Measurements from ENCODE around the gene EN1. TPM values are rescaled to one million over a fixed set of nuclear protein-coding genes. Genes with fewer than 3 reads are reported as not detected.

EN1 gene
- not detected for total RNA-seq (2021; ENCODE audit: unreplicated experiment)
- not detected in 2 replicates for polyA plus RNA-seq (2012)
- Bru-seq, nascent RNA = not detected
- BruChase-seq, experiment 1, labeled RNA remaining after a 6-hour chase = not detected
- BruChase-seq, experiment 2, labeled RNA remaining after a 2-hour chase = not detected
- long read RNA-seq = 0 reads

- ChIA-PET CTCF (no interaction called here), POLR2A (no interaction called here), RAD21 (ENCODE audit: low non-redundant PET in 1 of 2, low total read pairs in 2 of 2, uncharacterized antibody in 2 of 2, unreplicated experiment in 2 of 2) (no interaction called here)
- no peaks in the 10 kb centered on the region for H3K79me2 ChIP-seq (ENCODE audit: insufficient read depth, low read length)
- H3K4me1 ChIP-seq (ENCODE audit: control insufficient read depth in 1 of 2, insufficient read depth in 2 of 2, low read length in 2 of 2) = no peaks in the 10 kb centered on the region
- H3K27ac ChIP-seq (ENCODE audit: low read depth, low read length) = no peak within 1 kb of the TSS
- intact Hi-C loops (cut with micrococcal nuclease) = no loop called here
- BruUV-seq (replicated peaks) = no TSS peak
- H3K9me2 ChIP-seq (ENCODE audit: insufficient read depth) = no peaks in the 10 kb centered on the region
- no peak within 1 kb of the TSS for H2AFZ ChIP-seq (ENCODE audit: low read depth, low read length, poor library complexity, severe bottlenecking)
- no peaks in the 10 kb centered on the region for H3K27me3 ChIP-seq (ENCODE audit: insufficient read depth, low read length)
- no peaks in the 10 kb centered on the region for H3K9me3 ChIP-seq (ENCODE audit: control insufficient read depth in 1 of 2, insufficient read depth in 1 of 2, low read depth in 1 of 2, low read length in 2 of 2)
- no peak within 1 kb of the TSS for H3K4me3 ChIP-seq (replicated peaks in 1 of 2; ENCODE audit: low read depth in 1 of 2, low read length in 2 of 2)
- H4K20me1 ChIP-seq (ENCODE audit: insufficient read depth) = no peaks in the 10 kb centered on the region
- TF ChIP-seq, protein P1, sequence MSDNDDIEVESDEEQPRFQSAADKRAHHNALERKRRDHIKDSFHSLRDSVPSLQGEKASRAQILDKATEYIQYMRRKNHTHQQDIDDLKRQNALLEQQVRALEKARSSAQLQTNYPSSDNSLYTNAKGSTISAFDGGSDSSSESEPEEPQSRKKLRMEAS (IDR thresholded peaks at IDR 0.05) = no peak
- TF ChIP-seq TCF7L2 (IDR thresholded peaks at IDR 0.05; ENCODE audit: borderline replicate concordance, extremely low read depth, insufficient read depth, insufficient read length) = no peak
- TF ChIP-seq EZH2phosphoT487 (IDR thresholded peaks at IDR 0.05; ENCODE audit: borderline replicate concordance) = no peak
- no peak for TF ChIP-seq CBX3 (IDR thresholded peaks at IDR 0.05; ENCODE audit: low read depth)
- no peak for TF ChIP-seq SP1 (IDR thresholded peaks at IDR 0.05; ENCODE audit: low read depth)
- no peak for TF ChIP-seq YY1 (IDR thresholded peaks at IDR 0.05; ENCODE audit: extremely low read depth, insufficient replicate concordance, low read depth, low read length)
- TF ChIP-seq, protein P2, sequence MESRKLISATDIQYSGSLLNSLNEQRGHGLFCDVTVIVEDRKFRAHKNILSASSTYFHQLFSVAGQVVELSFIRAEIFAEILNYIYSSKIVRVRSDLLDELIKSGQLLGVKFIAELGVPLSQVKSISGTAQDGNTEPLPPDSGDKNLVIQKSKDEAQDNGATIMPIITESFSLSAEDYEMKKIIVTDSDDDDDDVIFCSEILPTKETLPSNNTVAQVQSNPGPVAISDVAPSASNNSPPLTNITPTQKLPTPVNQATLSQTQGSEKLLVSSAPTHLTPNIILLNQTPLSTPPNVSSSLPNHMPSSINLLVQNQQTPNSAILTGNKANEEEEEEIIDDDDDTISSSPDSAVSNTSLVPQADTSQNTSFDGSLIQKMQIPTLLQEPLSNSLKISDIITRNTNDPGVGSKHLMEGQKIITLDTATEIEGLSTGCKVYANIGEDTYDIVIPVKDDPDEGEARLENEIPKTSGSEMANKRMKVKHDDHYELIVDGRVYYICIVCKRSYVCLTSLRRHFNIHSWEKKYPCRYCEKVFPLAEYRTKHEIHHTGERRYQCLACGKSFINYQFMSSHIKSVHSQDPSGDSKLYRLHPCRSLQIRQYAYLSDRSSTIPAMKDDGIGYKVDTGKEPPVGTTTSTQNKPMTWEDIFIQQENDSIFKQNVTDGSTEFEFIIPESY (IDR thresholded peaks at IDR 0.05; ENCODE audit: extremely low read depth, insufficient replicate concordance, low read length) = no peak
- no peak for TF ChIP-seq RAD21 (IDR thresholded peaks at IDR 0.05; ENCODE audit: low read depth)
- no peak for TF ChIP-seq REST (IDR thresholded peaks at IDR 0.05; ENCODE audit: low read depth)
- no peak for TF ChIP-seq FOSL1 (IDR thresholded peaks at IDR 0.05; ENCODE audit: low read depth)
- TF ChIP-seq SRF (IDR thresholded peaks at IDR 0.05; ENCODE audit: low read depth) = no peak
- no peak for TF ChIP-seq ZFX (IDR thresholded peaks at IDR 0.05)
- TF ChIP-seq EGR1 (IDR thresholded peaks at IDR 0.05; ENCODE audit: low read depth) = no peak
- no peak for TF ChIP-seq JUND (IDR thresholded peaks at IDR 0.05)
- TF ChIP-seq ELF1 (IDR thresholded peaks at IDR 0.05; ENCODE audit: borderline replicate concordance, low read depth) = no peak
- no peak within 1 kb of the TSS for H3K4me2 ChIP-seq (ENCODE audit: low read length)
- no peaks in the 10 kb centered on the region for H3K36me3 ChIP-seq (ENCODE audit: control insufficient read depth in 1 of 2, insufficient read depth in 2 of 2, low read length in 2 of 2)
- H3K9ac ChIP-seq (ENCODE audit: low read length) = no peak within 1 kb of the TSS
- DNase-seq (ENCODE audit: low read depth, low spot score) (no peak), ATAC-seq (no peak)
Measured at GRCh38 chr2:118846953-118847761, at the start of gene EN1. Gene EN1, minus strand, starts transcription at chr2:118847648. Its CDS starts 481 bp downstream, at chr2:118847167.
